ENCODE measurements around the gene CLDN15. TPM values are rescaled to one million over a fixed set of nuclear protein-coding genes. Genes with fewer than 3 reads are reported as not detected.
A peak's percentile ranks its signal among the peaks of the same experiment; 100 is the strongest.
"Not testable (repeated sequence)": the region's sequence is repeated elsewhere in the genome, so short reads cannot be mapped to it uniquely, and the experiment has no call there.

The CLDN15 gene
- 9.1 and 10.0 TPM in 2 replicates for total RNA-seq (2022)
- Bru-seq, nascent RNA = percentile 54 among the genes with signal in this experiment
- percentile 65 among the genes with signal in this experiment for BruChase-seq, experiment 1, labeled RNA remaining after a 2-hour chase
- BruChase-seq, experiment 2, labeled RNA remaining after a 6-hour chase = percentile 79 among the genes with signal in this experiment
- long read RNA-seq, partial matches to known transcripts = 14 of 23 reads
- long read RNA-seq, other reads (novel, unspliced or antisense) = 5 of 23 reads

DNA sequence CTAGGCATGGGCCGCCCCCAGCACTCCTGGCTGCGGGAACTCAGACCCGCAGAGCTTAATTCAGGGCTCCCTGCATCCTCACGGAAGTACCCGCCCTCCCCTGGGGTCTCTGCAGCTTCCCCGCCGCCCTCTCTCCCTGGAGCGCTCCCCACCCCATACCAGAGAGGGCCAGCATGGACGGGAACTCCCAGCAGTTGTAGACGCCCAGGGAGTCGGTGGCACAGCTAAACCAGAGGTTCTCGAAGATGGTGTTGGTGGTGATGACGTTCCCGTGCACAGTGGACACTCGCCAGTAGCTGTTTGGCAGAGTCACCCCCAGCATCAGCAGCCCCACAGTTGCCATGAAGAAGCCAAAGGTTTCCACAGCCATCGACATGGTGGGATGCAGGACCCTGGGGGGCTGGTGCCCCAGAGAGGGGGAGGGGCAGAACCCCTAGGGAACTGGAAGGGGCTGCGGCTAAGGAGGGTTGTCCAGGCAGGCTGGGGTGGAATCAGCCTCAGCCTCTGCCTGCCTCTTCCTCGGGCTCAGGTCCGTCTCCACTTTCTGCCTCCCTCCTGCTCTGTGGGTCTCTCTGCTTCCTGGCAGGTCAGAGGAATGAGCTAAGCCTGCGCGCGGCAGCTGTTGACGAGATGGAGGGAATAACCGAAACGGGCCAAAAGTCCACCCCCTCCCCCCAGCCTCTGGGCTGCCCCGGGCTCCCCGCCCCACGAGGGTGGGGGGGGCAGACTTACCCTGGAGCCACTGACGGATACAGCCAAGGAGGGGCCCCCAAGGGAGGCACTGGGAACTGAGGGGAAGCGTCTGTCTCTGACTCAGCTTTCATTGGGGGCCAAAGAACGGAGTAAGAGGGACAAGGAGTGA, at the start of gene CLDN15:
Gene CLDN15, minus strand, starts transcription at position 597 of the 862 bp plus-strand sequence. Its CDS starts 221 bp downstream, at position 376.
- Mint-ChIP-seq H3K27me3 (ENCODE audit: insufficient read depth, unreplicated experiment) (no peaks in the 10 kb centered on the region), H3K4me3 (ENCODE audit: unreplicated experiment) (peak within 1 kb of the TSS; percentile 7)

GRCh38 chr7:101287032-101287431, 49.4 kb upstream of the CLDN15 start:
- Mint-ChIP-seq H3K36me3 (ENCODE audit: insufficient read depth, unreplicated experiment) (peaks cover 6% of the 10 kb centered on the region), H3K4me1 (ENCODE audit: low read depth, unreplicated experiment) (peaks cover 6% of the 10 kb centered on the region), H3K9me3 (ENCODE audit: unreplicated experiment) (no peaks in the 10 kb centered on the region), H3K27ac (ENCODE audit: unreplicated experiment) (no peak overlapping the region), H3K4me3 (ENCODE audit: unreplicated experiment) (no peak overlapping the region), H3K27me3 (ENCODE audit: insufficient read depth, unreplicated experiment) (peaks cover 14% of the 10 kb centered on the region)
- DNase-seq = no peak
- ChIA-PET POLR2A (no interaction called here), CTCF (no interaction called here)
- Histone ChIP-seq H3K36me3 (ENCODE audit: control insufficient read depth, insufficient read depth, low read length) (no peaks in the 10 kb centered on the region), H3K4me3 (ENCODE audit: low read depth, low read length) (no peak overlapping the region), H3K4me1 (no peaks in the 10 kb centered on the region), H3K9me3 (no peaks in the 10 kb centered on the region), H3K27me3 (replicated peaks; ENCODE audit: control insufficient read depth, insufficient read depth, low read length) (no peaks in the 10 kb centered on the region)
- intact Hi-C loops (cut with micrococcal nuclease; ENCODE audit: unreplicated experiment) = no loop called here
- TF ChIP-seq CTCF (IDR thresholded peaks at IDR 0.05; ENCODE audit: insufficient read depth in 1 of 2, low read depth in 1 of 2, low read length in 1 of 2, severe bottlenecking in 1 of 2, unreplicated experiment in 1 of 2) = no peak
- no TSS peak for BruUV-seq (replicated peaks)

More for the DNA sequence above, at the start of gene CLDN15:
- intact Hi-C loops (cut with micrococcal nuclease; ENCODE audit: unreplicated experiment) = no loop called here
- Histone ChIP-seq H3K9me3 (no peaks in the 10 kb centered on the region), H3K27me3 (replicated peaks; ENCODE audit: control insufficient read depth, insufficient read depth, low read length) (no peaks in the 10 kb centered on the region), H3K4me3 (ENCODE audit: low read depth, low read length) (no peak within 1 kb of the TSS), H3K36me3 (ENCODE audit: control insufficient read depth, insufficient read depth, low read length) (no peaks in the 10 kb centered on the region; the same call in 1 of the 2 replicates), H3K4me1 (peaks cover 14% of the 10 kb centered on the region)
- POLR2A ChIA-PET = interaction anchor here (0.5 to 0.7 kb wide), 2 partner anchors 28 to 55 kb away, joined by 3 to 10 read pairs; no protein-coding TSS in a partner anchor
- CTCF ChIA-PET = interaction anchor here (0.6 to 1.8 kb wide), 3 partner anchors 37 to 45 kb away, joined by 3 to 6 read pairs (median 4); no protein-coding TSS in a partner anchor
- H3K9me3 Mint-ChIP-seq (ENCODE audit: unreplicated experiment) = no peaks in the 10 kb centered on the region
- no TSS peak for BruUV-seq (replicated peaks)
- H3K27ac Mint-ChIP-seq (ENCODE audit: unreplicated experiment) = no peak within 1 kb of the TSS
- peak in 1 of 2 experiments; percentile 60 for DNase-seq
- peaks cover 11% of the 10 kb centered on the region for H3K4me1 Mint-ChIP-seq (ENCODE audit: low read depth, unreplicated experiment)
- no peak for TF ChIP-seq CTCF (IDR thresholded peaks at IDR 0.05; ENCODE audit: insufficient read depth in 1 of 2, low read depth in 1 of 2, low read length in 1 of 2, severe bottlenecking in 1 of 2, unreplicated experiment in 1 of 2)
- peaks cover 27% of the 10 kb centered on the region for H3K36me3 Mint-ChIP-seq (ENCODE audit: insufficient read depth, unreplicated experiment)

DNA sequence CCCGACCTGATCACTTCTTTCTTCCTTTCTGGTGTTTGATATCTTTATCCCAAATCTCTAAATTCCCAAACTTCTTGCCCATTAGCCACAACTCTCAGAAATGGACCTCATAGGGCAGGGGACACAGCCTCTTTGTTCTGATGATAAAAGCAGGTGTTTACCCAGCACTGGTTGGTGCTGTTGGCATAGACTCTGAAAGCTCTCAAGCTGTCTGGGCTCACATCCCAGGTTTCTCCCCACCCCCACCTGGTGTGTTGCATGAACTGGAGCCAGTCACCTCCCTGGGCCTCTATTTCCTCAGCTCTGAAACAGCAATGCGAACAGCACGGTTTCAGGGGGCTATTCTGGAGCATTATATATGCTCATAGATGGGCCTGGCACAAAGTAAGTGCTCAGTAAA, 48.3 kb upstream of the CLDN15 start:
- H3K4me1 Mint-ChIP-seq (ENCODE audit: low read depth, unreplicated experiment); DNase-seq; H3K36me3 ChIP-seq (ENCODE audit: control insufficient read depth, insufficient read depth, low read length); H3K4me3 ChIP-seq (ENCODE audit: low read depth, low read length); BruUV-seq (replicated peaks); H3K36me3 Mint-ChIP-seq (ENCODE audit: insufficient read depth, unreplicated experiment); H3K27me3 ChIP-seq (replicated peaks; ENCODE audit: control insufficient read depth, insufficient read depth, low read length); POLR2A ChIA-PET; H3K9me3 Mint-ChIP-seq (ENCODE audit: unreplicated experiment); CTCF ChIA-PET; intact Hi-C loops (cut with micrococcal nuclease; ENCODE audit: unreplicated experiment); H3K4me1 ChIP-seq; H3K4me3 Mint-ChIP-seq (ENCODE audit: unreplicated experiment); H3K27ac Mint-ChIP-seq (ENCODE audit: unreplicated experiment); H3K9me3 ChIP-seq: not testable (repeated sequence)
- peaks cover 14% of the 10 kb centered on the region for H3K27me3 Mint-ChIP-seq (ENCODE audit: insufficient read depth, unreplicated experiment)

Measured in Caco-2 (cell line).